ENCODE measurements around the gene MCAM. TPM values are rescaled to one million over a fixed set of nuclear protein-coding genes. Genes with fewer than 3 reads are reported as not detected.

MCAM gene
- total and polyA plus RNA-seq, 2 donors (not counting 1 experiment from before 2014, with no cell fraction given), result 4.8 to 26.3 TPM

DNA sequence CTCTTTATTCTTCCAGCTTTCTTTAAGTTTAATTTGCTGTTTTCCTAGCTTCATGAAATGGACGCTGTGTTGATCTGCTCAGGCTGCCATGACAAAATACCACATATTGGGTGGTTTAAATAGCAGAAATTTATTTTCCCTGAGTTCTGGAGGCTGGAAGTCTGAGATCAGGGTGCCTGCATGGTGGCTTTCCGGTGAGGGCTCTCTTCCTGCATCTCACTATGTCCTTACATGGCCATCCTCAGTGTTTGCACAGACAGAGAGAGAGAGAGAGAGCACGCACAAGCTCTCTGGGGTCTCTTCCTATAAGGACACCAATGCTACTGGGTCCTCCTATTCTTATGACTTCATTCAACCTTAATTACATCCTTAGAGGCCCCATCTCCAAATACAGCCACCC is 28.7 kb downstream of the MCAM start:
- H3K27me3 ChIP-seq (ENCODE audit: control insufficient read depth, insufficient read depth, low read length), result no peaks in the 10 kb centered on the region
- no peak for TF ChIP-seq EZH2 (IDR thresholded peaks at IDR 0.05; ENCODE audit: low read length, missing control alignments)
- TF ChIP-seq, protein P1, sequence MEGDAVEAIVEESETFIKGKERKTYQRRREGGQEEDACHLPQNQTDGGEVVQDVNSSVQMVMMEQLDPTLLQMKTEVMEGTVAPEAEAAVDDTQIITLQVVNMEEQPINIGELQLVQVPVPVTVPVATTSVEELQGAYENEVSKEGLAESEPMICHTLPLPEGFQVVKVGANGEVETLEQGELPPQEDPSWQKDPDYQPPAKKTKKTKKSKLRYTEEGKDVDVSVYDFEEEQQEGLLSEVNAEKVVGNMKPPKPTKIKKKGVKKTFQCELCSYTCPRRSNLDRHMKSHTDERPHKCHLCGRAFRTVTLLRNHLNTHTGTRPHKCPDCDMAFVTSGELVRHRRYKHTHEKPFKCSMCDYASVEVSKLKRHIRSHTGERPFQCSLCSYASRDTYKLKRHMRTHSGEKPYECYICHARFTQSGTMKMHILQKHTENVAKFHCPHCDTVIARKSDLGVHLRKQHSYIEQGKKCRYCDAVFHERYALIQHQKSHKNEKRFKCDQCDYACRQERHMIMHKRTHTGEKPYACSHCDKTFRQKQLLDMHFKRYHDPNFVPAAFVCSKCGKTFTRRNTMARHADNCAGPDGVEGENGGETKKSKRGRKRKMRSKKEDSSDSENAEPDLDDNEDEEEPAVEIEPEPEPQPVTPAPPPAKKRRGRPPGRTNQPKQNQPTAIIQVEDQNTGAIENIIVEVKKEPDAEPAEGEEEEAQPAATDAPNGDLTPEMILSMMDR (conservative IDR thresholded peaks at IDR 0.05 in 1 of 2, IDR thresholded peaks at IDR 0.05 in 1 of 2; ENCODE audit: low read depth in 1 of 2, low read length in 2 of 2), result no peak
- no peak overlapping the region for H3K4me3 ChIP-seq (replicated peaks in 1 of 4; ENCODE audit: control extremely low read depth in 1 of 4, insufficient read depth in 1 of 4, low read depth in 3 of 4, low read length in 4 of 4)
- H3K9ac ChIP-seq (ENCODE audit: insufficient read depth, low read length), result no peak overlapping the region
- H2AFZ ChIP-seq (ENCODE audit: low read length), result no peak overlapping the region
- no peaks in the 10 kb centered on the region for H3K9me3 ChIP-seq (ENCODE audit: control insufficient read depth, insufficient read depth, low read depth, low read length)
- H3K4me2 ChIP-seq (ENCODE audit: extremely low read depth, insufficient read depth, low read length), result no peak overlapping the region
- no peak overlapping the region for H3K27ac ChIP-seq (ENCODE audit: insufficient read depth, low read length)
- H3K79me2 ChIP-seq (ENCODE audit: control insufficient read depth, insufficient read depth, low read length), result no peaks in the 10 kb centered on the region
- H3K4me1 ChIP-seq (ENCODE audit: control insufficient read depth, extremely low read depth, insufficient read depth, low read length), result no peaks in the 10 kb centered on the region
- H3K36me3 ChIP-seq (ENCODE audit: control insufficient read depth, insufficient read depth, low read length), result peaks cover 2% of the 10 kb centered on the region
- H4K20me1 ChIP-seq (ENCODE audit: control insufficient read depth, extremely low read depth, insufficient read depth, low read length), result no peaks in the 10 kb centered on the region
- DNase-seq (ENCODE audit: low read depth in 2 of 2), result no peak

DNA sequence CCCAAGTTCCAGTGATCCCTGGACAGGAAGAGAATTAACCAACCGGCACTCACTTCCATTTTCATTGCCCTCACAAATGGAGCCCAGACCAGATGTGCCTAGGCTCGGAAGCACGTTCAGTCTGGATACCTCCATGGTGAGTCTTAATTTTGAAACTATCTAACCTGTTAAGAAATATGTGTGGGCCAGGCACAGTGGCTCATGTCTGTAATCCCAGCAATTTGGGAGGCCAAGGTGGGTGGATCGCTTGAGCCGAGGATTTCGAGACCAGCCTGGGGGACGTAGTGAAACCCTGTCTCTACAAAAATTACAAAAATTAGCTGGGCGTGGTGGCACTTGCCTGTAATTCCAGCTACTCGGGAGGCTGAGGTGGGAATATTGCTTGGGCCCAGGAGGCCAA is 31.5 kb downstream of the MCAM start:
- no peaks in the 10 kb centered on the region for H3K79me2 ChIP-seq (ENCODE audit: control insufficient read depth, insufficient read depth, low read length)

DNA sequence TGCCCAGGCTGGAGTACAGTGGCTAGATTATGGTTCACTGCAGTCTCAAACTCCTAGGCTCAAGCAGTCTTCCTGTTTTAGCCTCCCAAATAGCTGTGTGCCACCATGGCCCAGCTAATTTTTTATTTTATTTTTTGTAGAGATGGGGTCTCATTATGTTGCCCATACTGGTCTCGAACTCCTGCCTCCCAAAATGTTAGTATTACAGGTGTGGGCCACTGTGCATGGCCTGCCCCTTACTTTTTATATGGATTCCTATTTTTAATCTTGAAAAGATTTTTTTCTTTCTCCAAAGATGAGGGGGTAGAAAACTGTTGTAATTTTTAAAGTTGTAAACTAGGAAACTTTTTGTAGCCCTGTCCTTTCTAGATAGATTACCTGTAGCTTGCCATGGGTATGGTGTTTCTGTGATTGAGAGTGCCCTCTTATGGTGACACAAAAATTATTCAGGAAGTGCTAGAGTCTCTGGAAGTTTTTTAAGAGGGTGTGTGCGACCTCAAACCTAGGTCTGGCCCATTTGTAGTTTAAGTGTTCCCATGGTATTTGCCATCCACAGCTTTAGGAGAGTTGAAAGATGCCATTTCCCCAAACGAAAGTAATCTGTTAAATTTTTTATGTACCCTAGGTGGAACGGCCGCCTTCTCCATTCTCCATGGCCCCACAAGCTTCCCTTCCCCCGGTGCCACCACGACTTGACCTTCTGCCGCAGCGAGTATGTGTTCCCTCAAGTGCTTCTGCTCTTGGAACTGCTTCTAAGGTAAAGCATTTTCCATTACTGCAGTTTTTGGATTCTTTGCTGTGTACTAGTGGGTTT is 32.4 kb downstream of the MCAM start:
- DNase-seq (ENCODE audit: low read depth in 2 of 2), result peak; percentile 36 to 63

More for the DNA sequence above, 31.5 kb downstream of the MCAM start:
- Histone ChIP-seq H3K4me1 (ENCODE audit: control insufficient read depth, extremely low read depth, insufficient read depth, low read length) (no peaks in the 10 kb centered on the region), H4K20me1 (ENCODE audit: control insufficient read depth, extremely low read depth, insufficient read depth, low read length) (no peaks in the 10 kb centered on the region), H3K9ac (ENCODE audit: insufficient read depth, low read length) (no peak overlapping the region), H3K4me3 (replicated peaks in 1 of 4; ENCODE audit: control extremely low read depth in 1 of 4, insufficient read depth in 1 of 4, low read depth in 3 of 4, low read length in 4 of 4) (no peak overlapping the region), H3K36me3 (ENCODE audit: control insufficient read depth, insufficient read depth, low read length) (peaks cover 2% of the 10 kb centered on the region), H3K27ac (ENCODE audit: insufficient read depth, low read length) (no peak overlapping the region), H3K9me3 (ENCODE audit: control insufficient read depth, insufficient read depth, low read depth, low read length) (no peaks in the 10 kb centered on the region), H3K4me2 (ENCODE audit: extremely low read depth, insufficient read depth, low read length) (no peak overlapping the region), H3K27me3 (ENCODE audit: control insufficient read depth, insufficient read depth, low read length) (no peaks in the 10 kb centered on the region), H2AFZ (ENCODE audit: low read length) (no peak overlapping the region)
- no peak for TF ChIP-seq EZH2 (IDR thresholded peaks at IDR 0.05; ENCODE audit: low read length, missing control alignments)
- TF ChIP-seq, protein P1 (conservative IDR thresholded peaks at IDR 0.05 in 1 of 2, IDR thresholded peaks at IDR 0.05 in 1 of 2; ENCODE audit: low read depth in 1 of 2, low read length in 2 of 2), result no peak
- no peak for DNase-seq (ENCODE audit: low read depth in 2 of 2)

More for the DNA sequence above, 32.4 kb downstream of the MCAM start:
- Histone ChIP-seq H3K27me3 (ENCODE audit: control insufficient read depth, insufficient read depth, low read length) (no peaks in the 10 kb centered on the region), H2AFZ (ENCODE audit: low read length) (no peak overlapping the region), H4K20me1 (ENCODE audit: control insufficient read depth, extremely low read depth, insufficient read depth, low read length) (no peaks in the 10 kb centered on the region), H3K9ac (ENCODE audit: insufficient read depth, low read length) (no peak overlapping the region), H3K79me2 (ENCODE audit: control insufficient read depth, insufficient read depth, low read length) (no peaks in the 10 kb centered on the region), H3K27ac (ENCODE audit: insufficient read depth, low read length) (no peak overlapping the region), H3K4me3 (replicated peaks in 1 of 4; ENCODE audit: control extremely low read depth in 1 of 4, insufficient read depth in 1 of 4, low read depth in 3 of 4, low read length in 4 of 4) (no peak overlapping the region), H3K36me3 (ENCODE audit: control insufficient read depth, insufficient read depth, low read length) (peaks cover 2% of the 10 kb centered on the region), H3K9me3 (ENCODE audit: control insufficient read depth, insufficient read depth, low read depth, low read length) (no peaks in the 10 kb centered on the region), H3K4me2 (ENCODE audit: extremely low read depth, insufficient read depth, low read length) (no peak overlapping the region), H3K4me1 (ENCODE audit: control insufficient read depth, extremely low read depth, insufficient read depth, low read length) (no peaks in the 10 kb centered on the region)
- no peak for TF ChIP-seq EZH2 (IDR thresholded peaks at IDR 0.05; ENCODE audit: low read length, missing control alignments)
- TF ChIP-seq, protein P1 (conservative IDR thresholded peaks at IDR 0.05 in 1 of 2, IDR thresholded peaks at IDR 0.05 in 1 of 2; ENCODE audit: low read depth in 1 of 2, low read length in 2 of 2), result peak; percentile 27 to 54
